ENCODE data around the gene TMEM213. TPM values are rescaled to one million over a fixed set of nuclear protein-coding genes. Genes with fewer than 3 reads are reported as not detected.

TMEM213 gene
- total and polyA plus RNA-seq, 10 of the 15 experiments (the other 5 are each of a cell fraction or from before 2014, with no cell fraction given) = not detected

DNA sequence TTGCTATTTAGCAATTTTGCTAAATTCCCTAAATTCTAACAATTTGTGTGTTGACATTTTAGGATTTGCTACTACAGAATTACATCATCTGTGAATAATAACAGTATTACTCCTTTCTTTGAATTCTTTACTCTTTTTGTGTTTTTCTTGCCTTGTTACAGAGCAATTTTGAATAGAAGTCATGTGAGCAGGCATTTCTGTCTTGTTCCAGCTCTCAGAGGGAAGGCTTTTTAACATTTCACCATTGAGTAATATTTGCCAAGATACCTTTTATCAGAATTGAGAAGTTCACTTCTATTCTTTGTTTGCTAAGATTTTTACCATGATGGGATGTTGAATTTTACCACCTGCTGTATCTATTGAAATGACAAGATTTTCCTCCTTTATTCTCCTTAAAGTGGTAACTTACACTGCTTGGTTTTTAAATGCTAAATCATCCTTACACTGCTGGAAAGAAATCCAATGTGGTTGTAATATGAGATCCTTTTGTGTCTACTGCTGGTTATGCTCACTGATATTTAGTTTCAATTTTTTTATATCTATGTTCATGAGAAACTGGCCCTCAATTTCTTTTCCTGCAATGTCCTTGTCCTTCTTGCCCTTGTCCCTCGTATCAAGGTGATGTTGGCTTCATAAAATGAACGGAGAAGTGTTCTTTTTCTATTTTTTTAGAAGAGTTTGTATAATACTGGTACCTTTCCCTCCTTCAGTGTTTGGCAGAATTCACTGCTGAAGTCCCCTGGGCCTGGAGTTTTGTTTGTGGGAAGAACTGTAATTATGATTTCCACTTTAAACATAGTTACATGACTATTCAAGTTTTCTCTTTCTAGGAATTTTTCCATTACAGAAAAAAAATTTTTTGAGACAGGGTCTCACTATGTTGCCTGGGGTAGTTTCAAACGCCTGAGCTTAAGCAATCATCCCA lies 50.5 kb downstream of the TMEM213 start:
- H3K9ac ChIP-seq (ENCODE audit: control insufficient read depth, insufficient read depth, low read length) = no peak overlapping the region
- in situ Hi-C loops (cut with MboI) = no loop called here
- POLR2A ChIA-PET = no interaction called here
- RAD21 ChIA-PET (ENCODE audit: unreplicated experiment) = no interaction called here
- 15% methylated on average over 3 of the region's 3 CpGs for WGBS (ENCODE audit: insufficient coverage, insufficient replicate concordance, low lambda C conversion rate, missing lambda C conversion rate)
- SMC1A ChIA-PET (ENCODE audit: uncharacterized antibody, unreplicated experiment) = no interaction called here
- H3K4me1 ChIP-seq (ENCODE audit: control insufficient read depth, insufficient read depth, low read length) = no peaks in the 10 kb centered on the region
- no peaks in the 10 kb centered on the region for H3K36me3 ChIP-seq (ENCODE audit: control insufficient read depth in 2 of 2, insufficient read depth in 2 of 2, low read length in 1 of 2)
- no peaks in the 10 kb centered on the region for H4K20me1 ChIP-seq (ENCODE audit: control insufficient read depth, insufficient read depth)
- H3K27ac ChIP-seq (ENCODE audit: control insufficient read depth, insufficient read depth) = no peak overlapping the region
- CTCF ChIA-PET = no interaction called here
- H3K4me3 ChIP-seq = no peak overlapping the region
- intact Hi-C loops (cut with micrococcal nuclease; ENCODE audit: unreplicated experiment) = no loop called here
- no peak overlapping the region for H2AFZ ChIP-seq (ENCODE audit: control insufficient read depth, low read depth, low read length)
- no peaks in the 10 kb centered on the region for H3K9me3 ChIP-seq (replicated peaks; ENCODE audit: control insufficient read depth, insufficient read depth, low read length)
- H3K79me2 ChIP-seq (ENCODE audit: control insufficient read depth, insufficient read depth, low read length) = no peaks in the 10 kb centered on the region
- ATAC-seq (no peak), FAIRE-seq (no peak), DNase-seq (ENCODE audit: low read depth, low spot score) (no peak)
- no TSS peak for BruUV-seq (replicated peaks)
- H3K4me2 ChIP-seq (ENCODE audit: control insufficient read depth, insufficient read depth) = no peak overlapping the region
- no peaks in the 10 kb centered on the region for H3K27me3 ChIP-seq (replicated peaks in 1 of 2; ENCODE audit: control insufficient read depth in 2 of 2, insufficient read depth in 2 of 2, low read length in 1 of 2)
- TF ChIP-seq ASH2L (IDR thresholded peaks at IDR 0.05; ENCODE audit: borderline replicate concordance, low read depth) (no peak), SMAD1 (IDR thresholded peaks at IDR 0.05; ENCODE audit: low read depth, partially characterized antibody) (no peak), ZNF622 (IDR thresholded peaks at IDR 0.05) (no peak), ZBED1 (IDR thresholded peaks at IDR 0.05; ENCODE audit: borderline replicate concordance) (no peak), YY1 (IDR thresholded peaks at IDR 0.05; ENCODE audit: low read depth, low read length) (no peak), PAX8 (IDR thresholded peaks at IDR 0.05) (no peak), EZH2 (IDR thresholded peaks at IDR 0.05; ENCODE audit: borderline replicate concordance, control insufficient read depth, low read depth, low read length) (no peak), KAT2A (conservative IDR thresholded peaks at IDR 0.05; ENCODE audit: control insufficient read depth, low read depth, low read length) (no peak), BRCA1 (IDR thresholded peaks at IDR 0.05; ENCODE audit: low read depth, low read length) (no peak), DPF2 (IDR thresholded peaks at IDR 0.05) (no peak), SRF (IDR thresholded peaks at IDR 0.05; ENCODE audit: low read depth in 2 of 2, low read length in 2 of 2) (no peak), EED (IDR thresholded peaks at IDR 0.05; ENCODE audit: low read depth) (no peak)
- TF ChIP-seq, protein P1, sequence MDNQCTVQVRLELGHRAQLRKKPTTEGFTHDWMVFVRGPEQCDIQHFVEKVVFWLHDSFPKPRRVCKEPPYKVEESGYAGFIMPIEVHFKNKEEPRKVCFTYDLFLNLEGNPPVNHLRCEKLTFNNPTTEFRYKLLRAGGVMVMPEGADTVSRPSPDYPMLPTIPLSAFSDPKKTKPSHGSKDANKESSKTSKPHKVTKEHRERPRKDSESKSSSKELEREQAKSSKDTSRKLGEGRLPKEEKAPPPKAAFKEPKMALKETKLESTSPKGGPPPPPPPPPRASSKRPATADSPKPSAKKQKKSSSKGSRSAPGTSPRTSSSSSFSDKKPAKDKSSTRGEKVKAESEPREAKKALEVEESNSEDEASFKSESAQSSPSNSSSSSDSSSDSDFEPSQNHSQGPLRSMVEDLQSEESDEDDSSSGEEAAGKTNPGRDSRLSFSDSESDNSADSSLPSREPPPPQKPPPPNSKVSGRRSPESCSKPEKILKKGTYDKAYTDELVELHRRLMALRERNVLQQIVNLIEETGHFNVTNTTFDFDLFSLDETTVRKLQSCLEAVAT (IDR thresholded peaks at IDR 0.05) = no peak
- TF ChIP-seq, protein P2, sequence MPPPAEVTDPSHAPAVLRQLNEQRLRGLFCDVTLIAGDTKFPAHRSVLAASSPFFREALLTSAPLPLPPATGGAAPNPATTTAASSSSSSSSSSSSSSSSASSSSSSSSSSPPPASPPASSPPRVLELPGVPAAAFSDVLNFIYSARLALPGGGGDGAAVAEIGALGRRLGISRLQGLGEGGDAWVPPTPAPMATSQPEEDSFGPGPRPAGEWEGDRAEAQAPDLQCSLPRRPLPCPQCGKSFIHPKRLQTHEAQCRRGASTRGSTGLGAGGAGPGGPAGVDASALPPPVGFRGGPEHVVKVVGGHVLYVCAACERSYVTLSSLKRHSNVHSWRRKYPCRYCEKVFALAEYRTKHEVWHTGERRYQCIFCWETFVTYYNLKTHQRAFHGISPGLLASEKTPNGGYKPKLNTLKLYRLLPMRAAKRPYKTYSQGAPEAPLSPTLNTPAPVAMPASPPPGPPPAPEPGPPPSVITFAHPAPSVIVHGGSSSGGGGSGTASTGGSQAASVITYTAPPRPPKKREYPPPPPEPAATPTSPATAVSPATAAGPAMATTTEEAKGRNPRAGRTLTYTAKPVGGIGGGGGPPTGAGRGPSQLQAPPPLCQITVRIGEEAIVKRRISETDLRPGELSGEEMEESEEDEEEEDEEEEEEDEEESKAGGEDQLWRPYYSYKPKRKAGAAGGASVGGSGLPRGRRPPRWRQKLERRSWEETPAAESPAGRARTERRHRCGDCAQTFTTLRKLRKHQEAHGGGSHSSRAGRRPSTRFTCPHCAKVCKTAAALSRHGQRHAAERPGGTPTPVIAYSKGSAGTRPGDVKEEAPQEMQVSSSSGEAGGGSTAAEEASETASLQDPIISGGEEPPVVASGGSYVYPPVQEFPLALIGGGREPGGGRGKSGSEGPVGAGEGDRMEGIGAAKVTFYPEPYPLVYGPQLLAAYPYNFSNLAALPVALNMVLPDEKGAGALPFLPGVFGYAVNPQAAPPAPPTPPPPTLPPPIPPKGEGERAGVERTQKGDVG (CRISPR knock-in tag; IDR thresholded peaks at IDR 0.05) = no peak
- TF ChIP-seq, protein P3, sequence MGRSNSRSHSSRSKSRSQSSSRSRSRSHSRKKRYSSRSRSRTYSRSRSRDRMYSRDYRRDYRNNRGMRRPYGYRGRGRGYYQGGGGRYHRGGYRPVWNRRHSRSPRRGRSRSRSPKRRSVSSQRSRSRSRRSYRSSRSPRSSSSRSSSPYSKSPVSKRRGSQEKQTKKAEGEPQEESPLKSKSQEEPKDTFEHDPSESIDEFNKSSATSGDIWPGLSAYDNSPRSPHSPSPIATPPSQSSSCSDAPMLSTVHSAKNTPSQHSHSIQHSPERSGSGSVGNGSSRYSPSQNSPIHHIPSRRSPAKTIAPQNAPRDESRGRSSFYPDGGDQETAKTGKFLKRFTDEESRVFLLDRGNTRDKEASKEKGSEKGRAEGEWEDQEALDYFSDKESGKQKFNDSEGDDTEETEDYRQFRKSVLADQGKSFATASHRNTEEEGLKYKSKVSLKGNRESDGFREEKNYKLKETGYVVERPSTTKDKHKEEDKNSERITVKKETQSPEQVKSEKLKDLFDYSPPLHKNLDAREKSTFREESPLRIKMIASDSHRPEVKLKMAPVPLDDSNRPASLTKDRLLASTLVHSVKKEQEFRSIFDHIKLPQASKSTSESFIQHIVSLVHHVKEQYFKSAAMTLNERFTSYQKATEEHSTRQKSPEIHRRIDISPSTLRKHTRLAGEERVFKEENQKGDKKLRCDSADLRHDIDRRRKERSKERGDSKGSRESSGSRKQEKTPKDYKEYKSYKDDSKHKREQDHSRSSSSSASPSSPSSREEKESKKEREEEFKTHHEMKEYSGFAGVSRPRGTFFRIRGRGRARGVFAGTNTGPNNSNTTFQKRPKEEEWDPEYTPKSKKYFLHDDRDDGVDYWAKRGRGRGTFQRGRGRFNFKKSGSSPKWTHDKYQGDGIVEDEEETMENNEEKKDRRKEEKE (IDR thresholded peaks at IDR 0.05) = no peak
